Keratinocyte (primary cell): Measurements from ENCODE around the gene CLSTN2. TPM values are rescaled to one million over a fixed set of nuclear protein-coding genes. Genes with fewer than 3 reads are reported as not detected.

ENCODE experiments used
- DNase-seq: peaks from one replicate; pipeline ENCODE4 v3.0.0-alpha.2; 2011; ENCODE audit warnings: low read depth, missing footprints, low spot score
- FAIRE-seq: peaks from 2 replicates; lab custom pipeline; 2011; peaks lifted over from hg19 to GRCh38; lab: Jason Lieb, UNC
- H2AFZ ChIP-seq: 2 replicates; pipeline ENCODE4 v1.6.0; 2012; ENCODE audit warnings: low read length, control low read depth, inconsistent platforms; ENCODE audit not compliant: control insufficient read depth
- H3K27ac ChIP-seq: 2 replicates; pipeline ENCODE4 v1.5.1; 2011; ENCODE audit warnings: low read length; ENCODE audit not compliant: control insufficient read depth, insufficient read depth
- H3K27me3 ChIP-seq: 3 replicates; pipeline ENCODE4 v1.6.0; 2011; ENCODE audit warnings: low read length; ENCODE audit not compliant: control insufficient read depth, insufficient read depth; ENCODE audit errors: extremely low read depth
- H3K36me3 ChIP-seq, 2 experiments: 2 replicates in 1 of 2; 3 replicates in 1 of 2; pipeline ENCODE4 v1.5.1; 2011; ENCODE audit warnings: low read length in 2 of 2, mild to moderate bottlenecking in 1 of 2; ENCODE audit not compliant: control insufficient read depth in 2 of 2, insufficient read depth in 2 of 2; ENCODE audit errors: extremely low read depth in 1 of 2
- H3K4me1 ChIP-seq: 3 replicates; pipeline ENCODE4 v1.5.1; 2011; ENCODE audit warnings: low read length; ENCODE audit not compliant: control insufficient read depth, insufficient read depth; ENCODE audit errors: extremely low read depth
- H3K4me2 ChIP-seq: 3 replicates; pipeline ENCODE4 v1.6.0; 2011; ENCODE audit warnings: low read depth, low read length; ENCODE audit not compliant: control insufficient read depth, insufficient read depth; ENCODE audit errors: extremely low read depth
- H3K4me3 ChIP-seq, 3 experiments: fragments of 200-600 bp in 1 of 3; sonication (generic) in 1 of 3; 2 replicates in 2 of 3; 3 replicates in 1 of 3; pipeline ENCODE4 v1.5.1; 2011 to 2016; ENCODE audit warnings: low read length in 3 of 3, mild to moderate bottlenecking in 3 of 3, control low read depth in 2 of 3, inconsistent platforms in 1 of 3, low read depth in 1 of 3, mixed read lengths in 1 of 3, mixed run types in 1 of 3, moderate library complexity in 1 of 3; ENCODE audit not compliant: control insufficient read depth in 2 of 3, insufficient read depth in 2 of 3; ENCODE audit errors: extremely low read depth in 1 of 3
- H3K79me2 ChIP-seq: 2 replicates; pipeline ENCODE4 v1.6.0; 2012; ENCODE audit warnings: low read length; ENCODE audit not compliant: control insufficient read depth, insufficient read depth
- H3K9ac ChIP-seq: 3 replicates; pipeline ENCODE4 v1.6.0; 2011; ENCODE audit warnings: low read length; ENCODE audit not compliant: control insufficient read depth, insufficient read depth; ENCODE audit errors: extremely low read depth
- H3K9me1 ChIP-seq: 3 replicates; pipeline ENCODE4 v1.6.0; 2011; ENCODE audit warnings: low read length; ENCODE audit not compliant: control insufficient read depth, insufficient read depth; ENCODE audit errors: extremely low read depth
- H3K9me3 ChIP-seq: 2 replicates; pipeline ENCODE4 v1.5.1; 2012; ENCODE audit warnings: low read depth, low read length; ENCODE audit not compliant: control insufficient read depth
- H4K20me1 ChIP-seq: 3 replicates; pipeline ENCODE4 v1.6.0; 2011; ENCODE audit warnings: low read length; ENCODE audit not compliant: control insufficient read depth, insufficient read depth; ENCODE audit errors: extremely low read depth
- EZH2 ChIP-seq: IDR thresholded peaks from one replicate; pipeline ENCODE4 v1.6.1; 2012; ENCODE audit warnings: inconsistent platforms, mild to moderate bottlenecking, low read length, moderate library complexity
- dilution Hi-C: fragments of 300-500 bp; cut with MboI; formaldehyde crosslinking; loops from one replicate; pipeline ENCODE4 v1.7.0; 2020; ENCODE audit warnings: low sequenced_read_pairs; ENCODE audit not compliant: extremely low pct_ligation_motif_present
- polyA plus RNA-seq, 5 experiments: library from polyadenylated mRNA; depleted of rRNA in 3 of 5; stranded (reverse) in 3 of 5; stranded (forward) in 1 of 5; unstranded in 1 of 5; fragments of >200 nt; gene quantifications; 1 replicate in 1 of 5; 2 replicates in 3 of 5; 3 replicates in 1 of 5; pipeline versions ENCODE4 v1.2.1 to v1.2.3, GENCODE V29; 2011 to 2012; ENCODE audit warnings: missing spikeins in 2 of 5, low read depth in 1 of 5, low replicate concordance in 1 of 5
- TF ChIP-seq, protein P1 (sequence below), 3 experiments: IDR thresholded peaks in 1 of 3; conservative IDR thresholded peaks in 1 of 3; optimal IDR thresholded peaks in 1 of 3; 2 replicates in 2 of 3; 3 replicates in 1 of 3; pipeline versions ENCODE3 to v1.5.1; 2011; ENCODE audit warnings: low read length in 3 of 3, mild to moderate bottlenecking in 3 of 3, moderate library complexity in 2 of 3, control low read depth in 1 of 3, inconsistent platforms in 1 of 3; ENCODE audit not compliant: insufficient read depth in 2 of 3; ENCODE audit errors: extremely low read depth in 1 of 3

The CLSTN2 gene
- polyA plus RNA-seq, 1 donor (not counting 4 experiments of a cell fraction or from before 2014, with no cell fraction given) = 0.09 TPM

DNA sequence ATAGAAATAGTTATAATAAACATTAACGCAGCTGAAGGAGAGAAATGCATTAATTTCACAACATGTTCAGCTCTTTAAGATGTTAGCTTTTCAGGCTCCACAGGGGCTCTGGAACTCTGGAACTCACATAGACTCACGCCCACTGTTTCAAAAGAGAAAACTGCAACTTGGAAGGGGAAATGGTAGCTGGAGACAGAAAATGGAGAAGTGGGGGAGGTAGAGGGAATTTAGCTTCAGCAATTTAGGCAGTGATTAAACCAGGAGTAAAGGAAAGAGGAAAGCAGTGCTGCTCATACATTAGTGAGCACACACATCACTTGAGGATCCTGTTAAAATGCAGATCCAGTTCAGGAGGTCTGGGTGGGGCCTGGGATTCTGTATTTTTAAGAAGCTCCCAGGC, 468.1 kb downstream of the CLSTN2 start:
- no peak overlapping the region for H3K9ac ChIP-seq
- H3K4me2 ChIP-seq = no peak overlapping the region
- H4K20me1 ChIP-seq = no peaks in the 10 kb centered on the region
- dilution Hi-C loops = no loop called here
- H3K27ac ChIP-seq = no peak overlapping the region
- TF ChIP-seq, protein P1, sequence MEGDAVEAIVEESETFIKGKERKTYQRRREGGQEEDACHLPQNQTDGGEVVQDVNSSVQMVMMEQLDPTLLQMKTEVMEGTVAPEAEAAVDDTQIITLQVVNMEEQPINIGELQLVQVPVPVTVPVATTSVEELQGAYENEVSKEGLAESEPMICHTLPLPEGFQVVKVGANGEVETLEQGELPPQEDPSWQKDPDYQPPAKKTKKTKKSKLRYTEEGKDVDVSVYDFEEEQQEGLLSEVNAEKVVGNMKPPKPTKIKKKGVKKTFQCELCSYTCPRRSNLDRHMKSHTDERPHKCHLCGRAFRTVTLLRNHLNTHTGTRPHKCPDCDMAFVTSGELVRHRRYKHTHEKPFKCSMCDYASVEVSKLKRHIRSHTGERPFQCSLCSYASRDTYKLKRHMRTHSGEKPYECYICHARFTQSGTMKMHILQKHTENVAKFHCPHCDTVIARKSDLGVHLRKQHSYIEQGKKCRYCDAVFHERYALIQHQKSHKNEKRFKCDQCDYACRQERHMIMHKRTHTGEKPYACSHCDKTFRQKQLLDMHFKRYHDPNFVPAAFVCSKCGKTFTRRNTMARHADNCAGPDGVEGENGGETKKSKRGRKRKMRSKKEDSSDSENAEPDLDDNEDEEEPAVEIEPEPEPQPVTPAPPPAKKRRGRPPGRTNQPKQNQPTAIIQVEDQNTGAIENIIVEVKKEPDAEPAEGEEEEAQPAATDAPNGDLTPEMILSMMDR (optimal IDR thresholded peaks at IDR 0.05 in 1 of 3, IDR thresholded peaks at IDR 0.05 in 1 of 3, conservative IDR thresholded peaks at IDR 0.05 in 1 of 3; ENCODE audit: extremely low read depth in 1 of 3, insufficient read depth in 2 of 3, low read length in 3 of 3) = no peak
- TF ChIP-seq EZH2 = no peak
- no peaks in the 10 kb centered on the region for H3K36me3 ChIP-seq
- FAIRE-seq (no peak), DNase-seq (no peak)
- no peaks in the 10 kb centered on the region for H3K79me2 ChIP-seq
- no peak overlapping the region for H2AFZ ChIP-seq
- no peaks in the 10 kb centered on the region for H3K27me3 ChIP-seq
- no peaks in the 10 kb centered on the region for H3K9me3 ChIP-seq
- no peak overlapping the region for H3K4me3 ChIP-seq
- H3K9me1 ChIP-seq = no peaks in the 10 kb centered on the region
- H3K4me1 ChIP-seq = peaks cover 12% of the 10 kb centered on the region

DNA sequence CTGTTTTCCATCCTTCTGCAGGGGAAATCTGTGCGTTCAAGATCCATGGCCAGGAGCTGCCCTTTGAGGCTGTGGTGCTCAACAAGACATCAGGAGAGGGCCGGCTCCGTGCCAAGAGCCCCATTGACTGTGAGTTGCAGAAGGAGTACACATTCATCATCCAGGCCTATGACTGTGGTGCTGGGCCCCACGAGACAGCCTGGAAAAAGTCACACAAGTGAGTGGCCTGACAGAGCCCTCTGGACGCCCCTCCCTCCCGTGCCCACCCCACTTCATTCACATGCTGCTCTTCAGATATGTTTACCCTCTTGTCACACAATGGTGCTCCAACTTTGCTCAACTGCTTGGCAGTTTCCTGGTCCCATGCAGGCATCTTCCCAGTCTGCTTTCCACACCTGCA, 468.6 kb downstream of the CLSTN2 start:
- H4K20me1 ChIP-seq = no peaks in the 10 kb centered on the region
- no peak overlapping the region for H3K4me2 ChIP-seq
- H3K4me1 ChIP-seq = peaks cover 12% of the 10 kb centered on the region
- no peak overlapping the region for H3K4me3 ChIP-seq
- no peaks in the 10 kb centered on the region for H3K27me3 ChIP-seq
- H2AFZ ChIP-seq = no peak overlapping the region
- no peak for DNase-seq
- FAIRE-seq = no peak
- dilution Hi-C loops = no loop called here
- no peak overlapping the region for H3K9ac ChIP-seq
- no peaks in the 10 kb centered on the region for H3K9me3 ChIP-seq
- no peaks in the 10 kb centered on the region for H3K36me3 ChIP-seq
- H3K79me2 ChIP-seq = no peaks in the 10 kb centered on the region
- TF ChIP-seq, protein P1 (optimal IDR thresholded peaks at IDR 0.05 in 1 of 3, IDR thresholded peaks at IDR 0.05 in 1 of 3, conservative IDR thresholded peaks at IDR 0.05 in 1 of 3; ENCODE audit: extremely low read depth in 1 of 3, insufficient read depth in 2 of 3, low read length in 3 of 3) = no peak
- no peak for TF ChIP-seq EZH2
- H3K9me1 ChIP-seq = no peaks in the 10 kb centered on the region
- no peak overlapping the region for H3K27ac ChIP-seq
